ENCODE measurements around the gene MAP3K5.
"Not testable (repeated sequence)": the region's sequence is repeated elsewhere in the genome, so short reads cannot be mapped to it uniquely, and the experiment has no call there.

Gene MAP3K5

GRCh38 chr6:136609873-136610706 is 182.2 kb downstream of the MAP3K5 start:
- DNase-seq (ENCODE audit: low read depth, low spot score): no peak

GRCh38 chr6:136608991-136609390 is 183.3 kb downstream of the MAP3K5 start:
- DNase-seq (ENCODE audit: low read depth, low spot score): no peak

GRCh38 chr6:136607932-136608772 is 184.1 kb downstream of the MAP3K5 start:
- DNase-seq (ENCODE audit: low read depth, low spot score): peak; percentile 82

GRCh38 chr6:136607204-136607931 is 184.9 kb downstream of the MAP3K5 start:
- DNase-seq (ENCODE audit: low read depth, low spot score): no peak

GRCh38 chr6:136604928-136605510 is 187.3 kb downstream of the MAP3K5 start:
- no peak for DNase-seq (ENCODE audit: low read depth, low spot score)

- DNase-seq (ENCODE audit: low read depth, low spot score): no peak
Measured at GRCh38 chr6:136604328-136604825, 187.9 kb downstream of the MAP3K5 start.

GRCh38 chr6:136600818-136601217 is 191.5 kb downstream of the MAP3K5 start:
- DNase-seq (ENCODE audit: low read depth, low spot score): peak; percentile 10

GRCh38 chr6:136599329-136600011 is 192.8 kb downstream of the MAP3K5 start:
- DNase-seq (ENCODE audit: low read depth, low spot score): no peak

GRCh38 chr6:136598048-136598447 is 194.2 kb downstream of the MAP3K5 start:
- DNase-seq (ENCODE audit: low read depth, low spot score): no peak

GRCh38 chr6:136594671-136595070 is 197.6 kb downstream of the MAP3K5 start:
- no peak for DNase-seq (ENCODE audit: low read depth, low spot score)

- peak; percentile 4 for DNase-seq (ENCODE audit: low read depth, low spot score)
Measured at GRCh38 chr6:136593748-136594490, 198.4 kb downstream of the MAP3K5 start.

- DNase-seq (ENCODE audit: low read depth, low spot score): no peak
Measured at GRCh38 chr6:136592930-136593673, 199.2 kb downstream of the MAP3K5 start.

GRCh38 chr6:136591617-136592016 is 200.7 kb downstream of the MAP3K5 start:
- no peak for DNase-seq (ENCODE audit: low read depth, low spot score)

- DNase-seq (ENCODE audit: low read depth, low spot score): not testable (repeated sequence)
Measured at GRCh38 chr6:136590846-136591245, 201.4 kb downstream of the MAP3K5 start.

- no peak for DNase-seq (ENCODE audit: low read depth, low spot score)
Measured at GRCh38 chr6:136587527-136587926, 204.8 kb downstream of the MAP3K5 start.

GRCh38 chr6:136586295-136586694 is 206.0 kb downstream of the MAP3K5 start:
- no peak for DNase-seq (ENCODE audit: low read depth, low spot score)

GRCh38 chr6:136585523-136585922 is 206.8 kb downstream of the MAP3K5 start:
- not testable (repeated sequence) for DNase-seq (ENCODE audit: low read depth, low spot score)

GRCh38 chr6:136584290-136584689 is 208.0 kb downstream of the MAP3K5 start:
- DNase-seq (ENCODE audit: low read depth, low spot score): not testable (repeated sequence)
